ENCODE measurements around the gene JPT2. TPM values are rescaled to one million over a fixed set of nuclear protein-coding genes. Genes with fewer than 3 reads are reported as not detected.
A peak's percentile ranks its signal among the peaks of the same experiment; 100 is the strongest.

JPT2 gene
- 10 to 100 TPM; 72.2 to 72.3 TPM for total RNA-seq
- 10 to 100 TPM; 64.8 to 79.5 (median 72.4) TPM for polyA plus RNA-seq (ENCODE audit: insufficient read length in 6 of 6)
- long read RNA-seq, donor 1, transcript JPT2-201 (5 exons, 3,718 nt), result major isoform, 34 of 46 reads
- long read RNA-seq, donor 1, partial matches to known transcripts, result 0 of 46 reads
- long read RNA-seq, donor 1, other reads (novel, unspliced or antisense), result 0 of 46 reads
- long read RNA-seq, donor 2, transcript JPT2-211 (3 exons, 857 nt), result minor isoform, 6 of 41 reads
- long read RNA-seq, donor 2, transcript JPT2-201 (5 exons, 3,718 nt), result major isoform, 29 of 41 reads
- long read RNA-seq, donor 2, partial matches to known transcripts, result 0 of 41 reads
- long read RNA-seq, donor 2, other reads (novel, unspliced or antisense), result 0 of 41 reads
- long read RNA-seq, donor 3, transcript JPT2-201 (5 exons, 3,718 nt), result major isoform, 32 of 43 reads
- long read RNA-seq, donor 3, partial matches to known transcripts, result 0 of 43 reads
- long read RNA-seq, donor 3, other reads (novel, unspliced or antisense), result 0 of 43 reads
- long read RNA-seq, donor 4, partial matches to known transcripts, result 1 of 4 reads
- long read RNA-seq, donor 4, other reads (novel, unspliced or antisense), result 2 of 4 reads
- long read RNA-seq, donor 5, transcript JPT2-201 (5 exons, 3,718 nt), result major isoform, 30 of 38 reads
- long read RNA-seq, donor 5, transcript JPT2-211 (3 exons, 857 nt), result minor isoform, 5 of 38 reads
- long read RNA-seq, donor 5, partial matches to known transcripts, result 0 of 38 reads
- long read RNA-seq, donor 5, other reads (novel, unspliced or antisense), result 0 of 38 reads
- long read RNA-seq, donor 6, transcript JPT2-201 (5 exons, 3,718 nt), result major isoform, 16 of 21 reads
- long read RNA-seq, donor 6, partial matches to known transcripts, result 0 of 21 reads
- long read RNA-seq, donor 6, other reads (novel, unspliced or antisense), result 0 of 21 reads
- long read RNA-seq, donor 7, transcript JPT2-201 (5 exons, 3,718 nt), result major isoform, 5 of 7 reads
- long read RNA-seq, donor 7, partial matches to known transcripts, result 0 of 7 reads
- long read RNA-seq, donor 7, other reads (novel, unspliced or antisense), result 0 of 7 reads
- long read RNA-seq, donor 8, transcript JPT2-201 (5 exons, 3,718 nt), result major isoform, 20 of 25 reads
- long read RNA-seq, donor 8, partial matches to known transcripts, result 0 of 25 reads
- long read RNA-seq, donor 8, other reads (novel, unspliced or antisense), result 0 of 25 reads
- long read RNA-seq, donor 9, result 0 reads
- long read RNA-seq, donor 10, partial matches to known transcripts, result 0 of 2 reads
- long read RNA-seq, donor 10, other reads (novel, unspliced or antisense), result 2 of 2 reads
- long read RNA-seq, donor 11, result 0 reads
- long read RNA-seq, donor 12, transcript JPT2-201 (5 exons, 3,718 nt), result major isoform, 27 of 34 reads
- long read RNA-seq, donor 12, partial matches to known transcripts, result 0 of 34 reads
- long read RNA-seq, donor 12, other reads (novel, unspliced or antisense), result 0 of 34 reads

- intact Hi-C loops (cut with DNase I), result no loop called here
- Histone ChIP-seq H3K9me3 (no peaks in the 10 kb centered on the region), H3K27me3 (no peaks in the 10 kb centered on the region), H3K4me1 (peaks cover 5 to 22% of the 10 kb centered on the region in 2 donors), H3K27ac (peak within 1 kb of the TSS; percentile 33 to 69), H3K4me3 (peak within 1 kb of the TSS; percentile 58 to 83), H3K36me3 (peaks cover 0 to 29% of the 10 kb centered on the region in 2 donors)
- ATAC-seq (peak; percentile 98), DNase-seq (peak; percentile 93 to 98 (median 96))
- TF ChIP-seq CTCF (IDR thresholded peaks at IDR 0.05), result no peak
Measured at GRCh38 chr16:1677942-1678499, at the start of gene JPT2. Gene JPT2 (plus strand): TSS chr16:1678279. CDS start chr16:1678313, 34 bp downstream.

- H3K36me3 ChIP-seq, result peaks cover 0 to 98% of the 10 kb centered on the region in 2 donors
- H3K9me3 ChIP-seq, result no peaks in the 10 kb centered on the region
- ATAC-seq (no peak), DNase-seq (no peak)
- H3K4me3 ChIP-seq, result no peak overlapping the region
- no peak for TF ChIP-seq CTCF (IDR thresholded peaks at IDR 0.05)
- no peaks in the 10 kb centered on the region for H3K4me1 ChIP-seq
- intact Hi-C loops (cut with DNase I), result no loop called here
- H3K27me3 ChIP-seq, result no peaks in the 10 kb centered on the region
- H3K27ac ChIP-seq, result no peak overlapping the region
Measured at GRCh38 chr16:1630450-1631213, 47.4 kb upstream of the JPT2 start.

- no peak for DNase-seq
Measured at GRCh38 chr16:1631230-1631629, 46.8 kb upstream of the JPT2 start.

More at GRCh38 chr16:1631230-1631629, 46.8 kb upstream of the JPT2 start:
- Histone ChIP-seq H3K4me1 (no peaks in the 10 kb centered on the region), H3K27me3 (no peaks in the 10 kb centered on the region), H3K4me3 (no peak overlapping the region), H3K9me3 (no peaks in the 10 kb centered on the region), H3K27ac (no peak overlapping the region), H3K36me3 (peaks cover 0 to 96% of the 10 kb centered on the region in 2 donors)
- no peak for ATAC-seq
- TF ChIP-seq CTCF (IDR thresholded peaks at IDR 0.05), result no peak
- intact Hi-C loops (cut with DNase I), result no loop called here

Measured in left lung (tissue), 14 donors.